Activated T-helper 2 cell treated with anti-CD3 and anti-CD28 coated beads, Interferon-gamma antibody, Interleukin-2, Interleukin-4, amounts not matched to agents 10 μg/mL and 5 μg/mL and 100 μg/mL, durations not matched to agents 14 hours and 24 hours and 36 hours (primary cell): ENCODE results near the gene TRRAP. TPM values are rescaled to one million over a fixed set of nuclear protein-coding genes. Genes with fewer than 3 reads are reported as not detected.

Experiments used
- DNase-seq: peaks from one replicate; pipeline ENCODE4 v3.0.0; 2021; ENCODE audit warnings: low spot score
- H3K27ac Mint-ChIP-seq: one replicate; pipeline ENCODE4 v1.8.0; 2021; ENCODE audit warnings: mixed read lengths
- H3K27me3 Mint-ChIP-seq: one replicate; pipeline ENCODE4 v1.8.0; 2021; ENCODE audit warnings: low read depth, mixed read lengths
- H3K36me3 Mint-ChIP-seq: one replicate; pipeline ENCODE4 v1.8.0; 2021; ENCODE audit warnings: low read depth, mixed read lengths
- H3K4me1 Mint-ChIP-seq: one replicate; pipeline ENCODE4 v1.8.0; 2021; ENCODE audit warnings: low read depth, mixed read lengths
- H3K4me3 Mint-ChIP-seq: one replicate; pipeline ENCODE4 v1.8.0; 2021; ENCODE audit warnings: low read depth, mild to moderate bottlenecking, moderate library complexity, mixed read lengths
- H3K9me3 Mint-ChIP-seq: one replicate; pipeline ENCODE4 v1.8.0; 2021; ENCODE audit warnings: mixed read lengths
- intact Hi-C: fragments of 100-400 bp; cut with micrococcal nuclease; formaldehyde crosslinking; loops from one replicate; pipeline ENCODE4 v1.15.1; 2023
- total RNA-seq: library from RNA; stranded (reverse); gene quantifications from 2 replicates; pipeline ENCODE4 v1.2.3, GENCODE V29; 2022

Gene TRRAP
- total RNA-seq, 1 donor from 2014 or later, result 58.6 TPM

- H3K4me1 Mint-ChIP-seq, result no peaks in the 10 kb centered on the region
- intact Hi-C loops, result no loop called here
- no peak overlapping the region for H3K4me3 Mint-ChIP-seq
- no peaks in the 10 kb centered on the region for H3K27me3 Mint-ChIP-seq
- no peaks in the 10 kb centered on the region for H3K9me3 Mint-ChIP-seq
- H3K27ac Mint-ChIP-seq, result no peak overlapping the region
- no peak for DNase-seq
- H3K36me3 Mint-ChIP-seq, result peaks cover 83% of the 10 kb centered on the region
These were observed 95.9 kb downstream of the TRRAP start for GRCh38 chr7:98974205-98974604.

- Mint-ChIP-seq H3K27me3 (no peaks in the 10 kb centered on the region), H3K9me3 (no peaks in the 10 kb centered on the region), H3K27ac (no peak overlapping the region), H3K4me1 (no peaks in the 10 kb centered on the region), H3K36me3 (peaks cover 83% of the 10 kb centered on the region), H3K4me3 (no peak overlapping the region)
- no peak for DNase-seq
- intact Hi-C loops, result no loop called here
These were observed 96.8 kb downstream of the TRRAP start for GRCh38 chr7:98974906-98975816.

GRCh38 chr7:98976396-98977185, 98.3 kb downstream of the TRRAP start:
- H3K4me1 Mint-ChIP-seq, result no peaks in the 10 kb centered on the region
- H3K27me3 Mint-ChIP-seq, result no peaks in the 10 kb centered on the region
- intact Hi-C loops, result no loop called here
- no peak overlapping the region for H3K4me3 Mint-ChIP-seq
- no peak overlapping the region for H3K27ac Mint-ChIP-seq
- peaks cover 87% of the 10 kb centered on the region for H3K36me3 Mint-ChIP-seq
- no peaks in the 10 kb centered on the region for H3K9me3 Mint-ChIP-seq
- DNase-seq, result no peak

- Mint-ChIP-seq H3K4me3 (no peak overlapping the region), H3K27me3 (no peaks in the 10 kb centered on the region), H3K4me1 (no peaks in the 10 kb centered on the region), H3K9me3 (no peaks in the 10 kb centered on the region), H3K36me3 (peaks cover 88% of the 10 kb centered on the region), H3K27ac (no peak overlapping the region)
- intact Hi-C loops, result no loop called here
- DNase-seq, result no peak
These were observed 100.3 kb downstream of the TRRAP start for GRCh38 chr7:98978672-98979071.

GRCh38 chr7:98981701-98982100, 103.4 kb downstream of the TRRAP start:
- Mint-ChIP-seq H3K4me3 (no peak overlapping the region), H3K9me3 (peaks cover 5% of the 10 kb centered on the region), H3K36me3 (peaks cover 88% of the 10 kb centered on the region), H3K27ac (no peak overlapping the region), H3K4me1 (no peaks in the 10 kb centered on the region), H3K27me3 (no peaks in the 10 kb centered on the region)
- intact Hi-C loops, result no loop called here
- DNase-seq, result no peak

- no peak for DNase-seq
- Mint-ChIP-seq H3K9me3 (peaks cover 5% of the 10 kb centered on the region), H3K4me3 (no peak overlapping the region), H3K4me1 (no peaks in the 10 kb centered on the region), H3K36me3 (peaks cover 92% of the 10 kb centered on the region), H3K27ac (no peak overlapping the region), H3K27me3 (no peaks in the 10 kb centered on the region)
- intact Hi-C loops, result no loop called here
These were observed 104.4 kb downstream of the TRRAP start for GRCh38 chr7:98982686-98983085.

- peaks cover 5% of the 10 kb centered on the region for H3K9me3 Mint-ChIP-seq
- intact Hi-C loops, result no loop called here
- H3K27me3 Mint-ChIP-seq, result no peaks in the 10 kb centered on the region
- no peak overlapping the region for H3K4me3 Mint-ChIP-seq
- H3K4me1 Mint-ChIP-seq, result no peaks in the 10 kb centered on the region
- H3K36me3 Mint-ChIP-seq, result peaks cover 99% of the 10 kb centered on the region
- no peak for DNase-seq
- H3K27ac Mint-ChIP-seq, result no peak overlapping the region
These were observed 105.8 kb downstream of the TRRAP start for GRCh38 chr7:98984126-98984525.

- DNase-seq, result no peak
- H3K27me3 Mint-ChIP-seq, result no peaks in the 10 kb centered on the region
These were observed 107.1 kb downstream of the TRRAP start for GRCh38 chr7:98985406-98985805.

GRCh38 chr7:98985945-98986344, 107.6 kb downstream of the TRRAP start:
- peaks cover 5% of the 10 kb centered on the region for H3K9me3 Mint-ChIP-seq
- H3K4me3 Mint-ChIP-seq, result no peak overlapping the region
- no peak for DNase-seq
- no peak overlapping the region for H3K27ac Mint-ChIP-seq
- H3K4me1 Mint-ChIP-seq, result no peaks in the 10 kb centered on the region
- peaks cover 96% of the 10 kb centered on the region for H3K36me3 Mint-ChIP-seq
- intact Hi-C loops, result no loop called here
- no peaks in the 10 kb centered on the region for H3K27me3 Mint-ChIP-seq

More at GRCh38 chr7:98985406-98985805, 107.1 kb downstream of the TRRAP start:
- Mint-ChIP-seq H3K9me3 (peaks cover 5% of the 10 kb centered on the region), H3K36me3 (peaks cover 98% of the 10 kb centered on the region), H3K4me3 (no peak overlapping the region), H3K27ac (no peak overlapping the region), H3K4me1 (no peaks in the 10 kb centered on the region)
- intact Hi-C loops, result no loop called here

GRCh38 chr7:98988641-98989040, 110.3 kb downstream of the TRRAP start:
- no peak for DNase-seq
- intact Hi-C loops, result no loop called here
- Mint-ChIP-seq H3K9me3 (peaks cover 5% of the 10 kb centered on the region), H3K27me3 (no peaks in the 10 kb centered on the region), H3K4me3 (no peak overlapping the region), H3K27ac (no peak overlapping the region), H3K4me1 (no peaks in the 10 kb centered on the region), H3K36me3 (peaks cover 95% of the 10 kb centered on the region)

GRCh38 chr7:98990356-98990755, 112.0 kb downstream of the TRRAP start:
- DNase-seq, result no peak
- Mint-ChIP-seq H3K27me3 (no peaks in the 10 kb centered on the region), H3K4me1 (no peaks in the 10 kb centered on the region), H3K9me3 (peaks cover 5% of the 10 kb centered on the region), H3K4me3 (no peak overlapping the region), H3K27ac (no peak overlapping the region), H3K36me3 (peaks cover 90% of the 10 kb centered on the region)
- intact Hi-C loops, result no loop called here

- intact Hi-C loops, result no loop called here
- Mint-ChIP-seq H3K27ac (no peak overlapping the region), H3K36me3 (peaks cover 90% of the 10 kb centered on the region), H3K9me3 (no peaks in the 10 kb centered on the region), H3K4me1 (peaks cover 4% of the 10 kb centered on the region), H3K4me3 (no peak overlapping the region), H3K27me3 (no peaks in the 10 kb centered on the region)
- no peak for DNase-seq
These were observed 112.8 kb downstream of the TRRAP start for GRCh38 chr7:98991141-98991540.

- H3K4me3 Mint-ChIP-seq, result no peak overlapping the region
- no peaks in the 10 kb centered on the region for H3K27me3 Mint-ChIP-seq
- no peak overlapping the region for H3K27ac Mint-ChIP-seq
- intact Hi-C loops, result no loop called here
- DNase-seq, result no peak
- H3K9me3 Mint-ChIP-seq, result no peaks in the 10 kb centered on the region
- peaks cover 6% of the 10 kb centered on the region for H3K4me1 Mint-ChIP-seq
- H3K36me3 Mint-ChIP-seq, result peaks cover 83% of the 10 kb centered on the region
These were observed 113.7 kb downstream of the TRRAP start for GRCh38 chr7:98992076-98992475.
